ENCODE data around the gene TMC3. TPM values are rescaled to one million over a fixed set of nuclear protein-coding genes. Genes with fewer than 3 reads are reported as not detected.

Gene TMC3
- total and polyA plus RNA-seq, 10 donors = not detected

DNA sequence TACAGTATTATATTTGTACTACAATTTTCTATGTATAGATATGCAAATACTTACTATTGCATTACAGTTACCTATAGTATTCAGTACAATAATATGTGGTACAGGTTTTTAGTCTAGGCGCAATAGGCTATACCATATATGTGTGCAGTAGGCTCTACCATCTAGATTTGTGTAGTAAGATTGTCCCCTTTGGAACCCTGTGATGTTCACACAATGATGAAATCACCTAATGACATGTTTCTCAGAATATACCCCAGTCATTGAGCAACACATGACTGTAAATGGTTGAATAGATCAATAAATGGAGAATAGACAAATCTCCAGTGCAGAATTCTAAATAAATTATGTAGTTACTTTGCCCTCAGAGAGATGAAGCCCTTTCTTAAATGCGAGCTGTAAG lies 17.6 kb upstream of the TMC3 start:
- Histone ChIP-seq H3K27me3 (replicated peaks in 1 of 7) (no peaks in the 10 kb centered on the region), H3K36me3 (no peaks in the 10 kb centered on the region), H3K9me3 (no peaks in the 10 kb centered on the region), H3K4me1 (no peaks in the 10 kb centered on the region), H3K4me3 (no peak overlapping the region), H3K27ac (no peak overlapping the region)
- DNase-seq = no peak
- TF ChIP-seq POLR2AphosphoS5 (IDR thresholded peaks at IDR 0.05) (no peak), POLR2A (IDR thresholded peaks at IDR 0.05) (no peak), CTCF (IDR thresholded peaks at IDR 0.05 in 8 of 11, conservative IDR thresholded peaks at IDR 0.05 in 3 of 11) (no peak)
- WGBS, 5 donors = 90 to 96% (median 95%) methylated on average over 2 of the region's 2 CpGs
- intact Hi-C loops (cut with DNase I; ENCODE audit: low total_unique reads) = no loop called here

DNA sequence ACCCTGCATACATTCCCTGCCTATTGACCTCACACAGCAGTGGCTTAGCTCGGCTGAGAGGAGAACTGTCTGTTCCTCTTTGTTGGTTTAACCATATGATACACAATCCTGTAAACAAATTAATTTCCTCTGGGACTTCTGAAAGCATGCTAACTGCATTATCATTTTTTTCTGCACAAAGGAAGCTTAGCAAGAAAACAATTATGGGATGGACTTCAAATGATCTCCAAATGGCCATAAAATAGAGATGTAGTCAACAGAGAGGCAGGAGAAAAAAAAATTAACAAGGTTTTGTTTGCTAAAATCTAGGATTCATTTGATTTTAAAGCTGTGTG lies 14.4 kb upstream of the TMC3 start:
- no peaks in the 10 kb centered on the region for H3K27me3 ChIP-seq (replicated peaks in 1 of 7)
- WGBS, 5 donors = 19 to 65% (median 30%) methylated on average over 1 of the region's 1 CpG
- H3K4me1 ChIP-seq = no peaks in the 10 kb centered on the region
- no peak overlapping the region for H3K4me3 ChIP-seq
- H3K36me3 ChIP-seq = peaks cover 0 to 17% (median 0%) of the 10 kb centered on the region in 6 donors
- TF ChIP-seq POLR2A (IDR thresholded peaks at IDR 0.05) (no peak), CTCF (IDR thresholded peaks at IDR 0.05 in 8 of 11, conservative IDR thresholded peaks at IDR 0.05 in 3 of 11) (no peak), POLR2AphosphoS5 (IDR thresholded peaks at IDR 0.05) (no peak)
- intact Hi-C loops (cut with DNase I; ENCODE audit: low total_unique reads) = no loop called here
- DNase-seq = no peak
- no peak overlapping the region for H3K27ac ChIP-seq
- H3K9me3 ChIP-seq = no peaks in the 10 kb centered on the region

DNA sequence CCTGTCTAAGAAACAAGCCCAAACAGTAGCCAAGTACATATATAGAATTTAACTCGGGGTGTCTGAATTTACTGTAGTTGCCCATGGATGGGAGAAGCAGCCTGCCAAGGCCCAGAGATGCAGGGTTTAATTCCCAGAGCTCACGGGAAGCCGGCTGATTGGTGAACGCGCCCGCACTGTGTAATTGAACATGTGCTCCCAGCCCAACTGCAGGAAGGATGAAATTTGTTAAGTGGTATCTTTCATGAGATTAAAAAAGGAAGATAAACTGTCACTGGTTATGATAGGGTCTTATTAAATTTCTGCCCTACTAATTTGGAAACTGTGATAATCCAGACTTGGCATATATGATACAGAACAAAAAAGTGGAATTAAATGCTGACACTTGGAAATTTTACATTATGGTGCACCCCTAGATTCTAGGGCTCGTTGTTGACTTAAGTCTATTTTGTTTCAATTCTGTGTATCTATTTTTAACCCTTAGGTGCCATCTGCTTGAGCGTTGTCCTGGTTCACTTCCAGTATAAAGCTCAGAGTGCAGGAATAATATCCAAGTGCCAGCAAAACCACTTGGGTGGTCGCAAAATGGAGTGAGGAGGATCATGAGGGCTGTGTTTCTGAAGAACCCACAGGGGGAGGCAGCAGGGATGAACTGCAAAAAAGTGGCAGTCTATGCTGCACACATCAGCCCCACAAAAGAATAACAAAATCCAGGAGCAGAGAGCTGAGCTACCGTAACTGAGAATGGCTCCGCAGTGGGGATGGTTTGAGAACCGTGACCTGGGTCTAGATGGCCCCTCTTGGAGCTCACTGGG lies 13.8 kb upstream of the TMC3 start:
- Histone ChIP-seq H3K27ac (no peak overlapping the region), H3K4me1 (no peaks in the 10 kb centered on the region), H3K27me3 (replicated peaks in 1 of 7) (no peaks in the 10 kb centered on the region), H3K9me3 (no peaks in the 10 kb centered on the region), H3K36me3 (peaks cover 0 to 17% (median 0%) of the 10 kb centered on the region in 6 donors), H3K4me3 (no peak overlapping the region)
- intact Hi-C loops (cut with DNase I; ENCODE audit: low total_unique reads) = no loop called here
- TF ChIP-seq POLR2AphosphoS5 (IDR thresholded peaks at IDR 0.05) (no peak), CTCF (IDR thresholded peaks at IDR 0.05 in 8 of 11, conservative IDR thresholded peaks at IDR 0.05 in 3 of 11) (no peak), POLR2A (IDR thresholded peaks at IDR 0.05) (no peak)
- 84 to 93% (median 91%) methylated on average over 12 of the region's 12 CpGs for WGBS, 5 donors
- DNase-seq = no peak

DNA sequence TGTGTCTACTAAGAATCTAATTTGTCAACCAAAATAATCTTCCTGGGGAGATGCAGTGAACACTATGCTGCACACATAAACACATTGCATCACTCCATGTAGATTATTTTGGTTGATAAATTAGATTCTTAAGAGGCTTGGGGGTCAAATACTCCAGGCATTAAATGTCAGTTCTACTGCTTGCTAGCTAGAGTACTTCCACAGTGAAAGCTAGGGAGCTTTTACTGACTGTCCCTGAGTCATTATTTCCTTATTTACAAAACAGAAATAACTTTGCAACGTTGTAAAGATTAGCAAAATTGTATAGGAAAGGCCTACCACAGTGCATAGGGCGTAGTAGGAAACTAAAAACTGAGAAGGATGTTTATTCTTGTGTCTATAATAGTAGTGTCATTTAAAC lies 12.9 kb upstream of the TMC3 start:
- no peak for DNase-seq
- intact Hi-C loops (cut with DNase I; ENCODE audit: low total_unique reads) = no loop called here
- no peak overlapping the region for H3K4me3 ChIP-seq
- H3K27ac ChIP-seq = no peak overlapping the region
- TF ChIP-seq POLR2A (IDR thresholded peaks at IDR 0.05) = no peak
- TF ChIP-seq CTCF (IDR thresholded peaks at IDR 0.05 in 8 of 11, conservative IDR thresholded peaks at IDR 0.05 in 3 of 11) = no peak
- no peak for TF ChIP-seq POLR2AphosphoS5 (IDR thresholded peaks at IDR 0.05)
- 47 to 65% (median 53%) methylated on average over 2 of the region's 2 CpGs for WGBS, 5 donors
- no peaks in the 10 kb centered on the region for H3K27me3 ChIP-seq (replicated peaks in 1 of 7)
- no peaks in the 10 kb centered on the region for H3K4me1 ChIP-seq
- no peaks in the 10 kb centered on the region for H3K9me3 ChIP-seq
- H3K36me3 ChIP-seq = peaks cover 0 to 17% (median 0%) of the 10 kb centered on the region in 6 donors

Data from spleen (tissue), 11 donors.